H7 (cell line): ENCODE data around the gene LYRM9. TPM values are rescaled to one million over a fixed set of nuclear protein-coding genes. Genes with fewer than 3 reads are reported as not detected.

Source experiments
- DNase-seq: peaks from one replicate; pipeline ENCODE4 v3.0.0; 2012
- H3K27me3 ChIP-seq: 2 replicates; pipeline ENCODE4 v1.6.0; 2011; ENCODE audit warnings: mild to moderate bottlenecking, low read length; ENCODE audit not compliant: control insufficient read depth, insufficient read depth
- H3K36me3 ChIP-seq: replicated peaks from 2 replicates; pipeline ENCODE4 v1.5.1; 2011; ENCODE audit warnings: low read length; ENCODE audit not compliant: control insufficient read depth, insufficient read depth
- H3K4me3 ChIP-seq: 2 replicates; pipeline ENCODE4 v1.5.1; 2011; ENCODE audit warnings: low read depth, mild to moderate bottlenecking, control low read depth, low read length, moderate library complexity; ENCODE audit not compliant: insufficient read depth
- total RNA-seq: library from RNA; depleted of rRNA; stranded (reverse); fragments of >200 nt; shearing (Covaris generic); gene quantifications from 2 replicates; pipeline ENCODE4 v1.2.3, GENCODE V29; 2014; rRNA removed

The LYRM9 gene
- 3.4 and 4.9 TPM in 2 replicates for total RNA-seq

DNA sequence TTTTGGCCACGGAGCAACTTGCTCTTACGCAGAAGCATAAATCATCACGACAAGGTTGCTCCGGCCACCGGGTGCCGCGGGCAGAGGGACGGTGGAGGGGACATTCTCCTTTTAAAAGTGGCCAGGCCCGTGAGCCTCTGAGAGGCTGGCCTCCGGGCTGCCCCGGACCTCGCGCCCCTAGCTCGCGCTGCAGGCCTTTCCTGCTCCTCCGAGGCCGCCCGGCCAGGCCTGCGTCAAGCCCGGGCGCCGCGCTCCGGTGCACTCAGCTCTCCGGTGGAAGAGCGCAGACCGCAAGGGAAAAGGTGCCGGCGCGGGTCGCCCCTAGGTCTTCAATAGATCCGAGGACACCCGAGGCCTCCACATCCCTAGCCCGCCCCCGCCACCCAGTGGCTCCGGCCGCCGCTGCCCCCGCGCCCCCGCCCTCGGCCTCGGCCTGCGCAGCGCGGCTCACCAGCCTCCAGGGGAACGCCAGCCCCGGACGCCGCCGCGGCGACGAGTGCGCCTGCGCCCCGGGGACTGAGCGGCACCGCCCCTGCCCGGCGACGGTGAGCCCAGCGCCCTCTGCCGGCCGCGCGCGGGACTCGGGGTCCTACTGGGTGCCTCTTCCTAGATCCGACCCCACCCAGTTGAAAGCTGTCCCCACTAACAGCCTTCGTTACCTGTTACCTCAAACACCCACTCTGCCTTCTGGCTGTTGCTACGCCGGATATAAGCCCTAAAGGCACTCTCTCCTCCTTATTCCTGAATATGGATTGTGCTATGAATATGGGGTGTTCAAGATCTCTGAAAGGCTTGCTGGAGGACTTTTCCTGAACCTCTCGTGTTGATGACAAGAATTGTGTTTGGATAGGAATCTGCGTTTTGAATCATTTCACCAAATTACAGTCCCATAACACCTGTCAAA lies at the start of gene LYRM9:
LYRM9 (minus strand) TSS at position 500 of the 904 bp plus-strand sequence. CDS start 10,671 bp downstream, outside the sequence.
- DNase-seq: peak; percentile 97
- Histone ChIP-seq H3K27me3 (0 out of 2 replicates have a peak, but pooled peaks cover 4% of the 10 kb centered on the region), H3K36me3 (no peaks in the 10 kb centered on the region)

DNA sequence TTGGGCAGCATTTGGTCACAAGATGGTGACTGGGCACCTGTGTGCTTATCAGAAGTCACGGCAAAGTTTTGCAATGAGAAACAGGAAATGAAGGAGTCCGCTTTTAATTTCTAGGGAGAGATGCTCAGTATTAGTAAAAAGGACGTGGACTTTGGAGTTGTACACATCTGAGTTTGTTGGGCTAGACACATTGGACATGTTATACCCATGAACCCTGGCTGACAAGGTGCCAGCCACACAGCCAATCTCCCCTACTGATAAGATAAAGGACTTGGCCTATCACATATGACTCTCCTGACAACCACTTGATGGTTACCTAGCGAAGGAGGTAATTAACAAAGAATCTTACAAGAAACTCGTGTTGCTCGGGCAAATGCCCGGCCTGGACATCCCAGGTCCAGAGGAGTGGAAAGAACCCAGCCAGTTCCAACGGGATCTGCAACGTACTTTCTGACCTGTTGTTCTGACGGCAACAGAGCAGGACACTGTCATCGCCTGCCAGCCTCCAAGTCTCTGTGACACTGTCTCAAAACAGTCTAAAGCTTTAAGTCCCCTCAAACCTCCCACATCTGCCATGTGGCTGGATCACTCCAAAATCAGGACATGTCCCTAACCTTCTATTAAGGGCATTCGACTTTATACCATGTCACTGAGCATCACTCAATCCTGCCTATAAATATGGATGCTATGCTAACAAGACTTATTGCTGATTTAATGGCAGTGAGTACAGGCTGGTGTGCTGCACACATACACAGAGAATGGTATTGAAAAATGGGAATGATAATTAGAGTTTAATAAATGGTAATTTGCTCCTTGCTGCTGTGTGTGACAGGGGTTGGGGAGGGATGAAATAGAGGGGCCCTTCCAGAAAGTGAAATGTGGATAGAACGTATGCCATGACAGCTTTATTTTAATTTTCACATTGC lies 47.6 kb upstream of the LYRM9 start:
- Histone ChIP-seq H3K4me3 (no peak overlapping the region), H3K36me3 (no peaks in the 10 kb centered on the region), H3K27me3 (no peaks in the 10 kb centered on the region; the same call in 1 of the 2 replicates)
- DNase-seq: no peak

More for the DNA sequence above, at the start of gene LYRM9:
- H3K4me3 ChIP-seq: peak within 1 kb of the TSS; percentile 55

DNA sequence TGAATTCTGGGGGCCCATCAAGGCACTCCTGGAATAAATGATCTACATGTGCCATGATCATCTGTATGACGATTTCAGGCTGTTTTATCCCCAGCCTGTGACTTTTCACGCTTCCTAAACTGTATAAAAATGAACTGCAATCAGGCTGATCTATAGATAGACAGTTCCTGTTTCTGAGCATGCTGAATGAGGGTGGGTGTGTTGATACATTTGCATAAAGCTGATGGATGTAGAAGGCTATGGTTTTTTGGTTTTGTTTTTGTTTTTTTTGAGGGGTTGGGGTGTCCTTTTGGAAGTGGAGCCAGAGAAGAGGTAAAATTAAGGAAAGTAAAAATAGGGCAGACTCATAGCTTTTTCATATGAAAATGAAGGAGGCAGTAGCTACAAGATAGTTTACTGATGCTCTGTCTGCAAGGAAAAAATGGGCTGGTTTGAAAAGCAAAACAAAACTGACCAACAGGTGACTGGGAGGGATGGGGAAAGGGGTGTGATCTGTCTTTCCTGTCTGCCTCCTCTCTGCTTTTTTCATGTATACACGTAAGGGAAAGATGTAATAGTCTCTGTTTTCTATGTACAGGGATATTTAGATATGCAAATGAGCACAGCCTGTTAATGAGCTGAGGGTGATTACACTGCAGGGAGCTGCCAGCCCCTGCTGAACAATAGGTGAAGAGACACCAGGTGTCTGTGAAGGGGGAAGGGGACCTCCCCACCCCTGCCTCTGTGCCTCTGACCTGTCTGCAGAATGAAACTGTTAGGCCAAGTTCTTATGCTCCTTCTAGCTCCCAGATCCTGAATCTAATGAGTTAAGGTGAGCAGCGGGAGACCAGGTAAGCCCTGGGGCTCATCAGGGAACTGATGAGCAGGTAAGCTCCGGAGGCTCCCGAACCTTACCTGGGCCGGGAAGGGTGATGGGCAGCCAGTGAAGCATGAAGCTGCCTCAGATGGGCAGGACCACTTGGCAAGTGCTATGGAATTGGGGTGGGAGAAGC lies 46.6 kb upstream of the LYRM9 start:
- H3K4me3 ChIP-seq: no peak overlapping the region
- H3K27me3 ChIP-seq: no peaks in the 10 kb centered on the region; the same call in 1 of the 2 replicates
- no peak for DNase-seq
- no peaks in the 10 kb centered on the region for H3K36me3 ChIP-seq

DNA sequence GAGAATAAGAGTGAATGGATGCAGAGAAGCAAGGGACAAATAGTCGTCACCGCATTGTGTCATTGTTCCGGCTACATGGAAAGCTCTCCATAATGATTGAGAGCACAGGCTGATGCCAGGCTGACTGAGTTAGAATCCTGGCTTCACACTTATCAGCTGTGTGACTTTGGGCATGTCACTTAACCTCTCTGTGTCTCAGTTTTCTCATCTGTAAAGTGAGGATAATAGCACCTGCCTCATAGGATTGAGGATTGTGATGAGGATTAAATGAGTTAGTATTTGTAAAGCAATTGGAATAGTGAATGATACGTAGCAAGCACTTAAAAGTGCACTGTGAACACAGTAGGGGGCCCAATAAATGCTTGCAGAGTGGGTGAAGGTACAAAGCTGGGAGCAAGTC lies 45.7 kb upstream of the LYRM9 start:
- no peaks in the 10 kb centered on the region for H3K36me3 ChIP-seq
- DNase-seq: no peak
- no peak overlapping the region for H3K4me3 ChIP-seq
- no peaks in the 10 kb centered on the region; the same call in 1 of the 2 replicates for H3K27me3 ChIP-seq

GRCh38 chr17:27938241-27938640 lies 45.1 kb upstream of the LYRM9 start:
- Histone ChIP-seq H3K36me3 (no peaks in the 10 kb centered on the region), H3K4me3 (no peak overlapping the region), H3K27me3 (no peaks in the 10 kb centered on the region; the same call in 1 of the 2 replicates)
- no peak for DNase-seq

- no peaks in the 10 kb centered on the region; the same call in 1 of the 2 replicates for H3K27me3 ChIP-seq
- no peaks in the 10 kb centered on the region for H3K36me3 ChIP-seq
- no peak for DNase-seq
- no peak overlapping the region for H3K4me3 ChIP-seq
These were observed 43.9 kb upstream of the LYRM9 start for GRCh38 chr17:27937025-27937546.

- no peak overlapping the region for H3K4me3 ChIP-seq
- no peak for DNase-seq
- no peaks in the 10 kb centered on the region for H3K36me3 ChIP-seq
- H3K27me3 ChIP-seq: no peaks in the 10 kb centered on the region; the same call in 1 of the 2 replicates
These were observed 36.8 kb upstream of the LYRM9 start for GRCh38 chr17:27930000-27930399.

DNA sequence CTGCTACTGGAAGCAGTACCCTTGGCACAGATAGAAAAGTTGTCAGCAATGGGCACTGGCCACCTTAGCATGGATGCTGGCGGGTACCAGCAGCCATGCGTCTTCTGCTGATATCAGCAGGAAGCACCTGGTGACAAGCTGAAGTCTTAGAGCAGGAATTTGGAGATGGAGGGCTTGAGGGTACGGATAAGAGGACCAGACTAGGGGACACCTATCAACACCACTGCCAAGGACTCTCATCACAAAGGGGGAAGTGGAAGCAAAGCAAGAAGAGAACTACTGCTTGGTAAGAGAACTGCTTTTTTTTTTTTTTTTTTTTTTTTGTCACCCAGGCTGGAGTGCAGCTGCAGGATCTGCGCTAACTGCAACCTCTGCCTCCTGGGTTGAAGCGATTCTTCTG lies 35.4 kb upstream of the LYRM9 start:
- no peak for DNase-seq
- Histone ChIP-seq H3K4me3 (no peak overlapping the region), H3K27me3 (no peaks in the 10 kb centered on the region; the same call in 1 of the 2 replicates), H3K36me3 (no peaks in the 10 kb centered on the region)

GRCh38 chr17:27927781-27928180 lies 34.6 kb upstream of the LYRM9 start:
- Histone ChIP-seq H3K36me3 (no peaks in the 10 kb centered on the region), H3K4me3 (no peak overlapping the region), H3K27me3 (no peaks in the 10 kb centered on the region; the same call in 1 of the 2 replicates)
- DNase-seq: no peak

- Histone ChIP-seq H3K4me3 (no peak overlapping the region), H3K27me3 (peaks cover 33% of the 10 kb centered on the region), H3K36me3 (no peaks in the 10 kb centered on the region)
- DNase-seq: no peak
These were observed 28.4 kb upstream of the LYRM9 start for GRCh38 chr17:27921599-27921998.

- no peak overlapping the region for H3K4me3 ChIP-seq
- no peak for DNase-seq
- peaks cover 37% of the 10 kb centered on the region for H3K27me3 ChIP-seq
- H3K36me3 ChIP-seq: no peaks in the 10 kb centered on the region
These were observed 27.9 kb upstream of the LYRM9 start for GRCh38 chr17:27921077-27921476.

- Histone ChIP-seq H3K27me3 (peaks cover 41% of the 10 kb centered on the region), H3K36me3 (no peaks in the 10 kb centered on the region), H3K4me3 (no peak overlapping the region)
- no peak for DNase-seq
These were observed 27.4 kb upstream of the LYRM9 start for GRCh38 chr17:27920569-27920968.

GRCh38 chr17:27919079-27919478 lies 25.9 kb upstream of the LYRM9 start:
- Histone ChIP-seq H3K4me3 (no peak overlapping the region), H3K27me3 (peaks cover 51% of the 10 kb centered on the region), H3K36me3 (no peaks in the 10 kb centered on the region)
- no peak for DNase-seq
